ENCODE measurements around the gene ENTPD6.

Gene ENTPD6

GRCh38 chr20:25211273-25211672, 15.8 kb downstream of the ENTPD6 start:
- TF ChIP-seq SIN3A (IDR thresholded peaks at IDR 0.05; ENCODE audit: borderline replicate concordance, insufficient read depth, low read length) = no peak
- TF ChIP-seq FOXP2 (optimal IDR thresholded peaks at IDR 0.05; ENCODE audit: borderline replicate concordance, extremely low read depth, extremely low read length, insufficient read depth) = no peak
- no peak for TF ChIP-seq POLR2AphosphoS5 (IDR thresholded peaks at IDR 0.05; ENCODE audit: low read depth, low read length)
- TF ChIP-seq TAF1 (IDR thresholded peaks at IDR 0.05; ENCODE audit: borderline replicate concordance, insufficient read depth, low read length) = no peak
- no peak for TF ChIP-seq REST (IDR thresholded peaks at IDR 0.05; ENCODE audit: insufficient read depth in 1 of 2, low read depth in 2 of 2, low read length in 2 of 2)

GRCh38 chr20:25212242-25212641, 16.7 kb downstream of the ENTPD6 start:
- TF ChIP-seq TAF1 (IDR thresholded peaks at IDR 0.05; ENCODE audit: borderline replicate concordance, insufficient read depth, low read length) (no peak), REST (IDR thresholded peaks at IDR 0.05; ENCODE audit: insufficient read depth in 1 of 2, low read depth in 2 of 2, low read length in 2 of 2) (no peak), SIN3A (IDR thresholded peaks at IDR 0.05; ENCODE audit: borderline replicate concordance, insufficient read depth, low read length) (no peak)

DNA sequence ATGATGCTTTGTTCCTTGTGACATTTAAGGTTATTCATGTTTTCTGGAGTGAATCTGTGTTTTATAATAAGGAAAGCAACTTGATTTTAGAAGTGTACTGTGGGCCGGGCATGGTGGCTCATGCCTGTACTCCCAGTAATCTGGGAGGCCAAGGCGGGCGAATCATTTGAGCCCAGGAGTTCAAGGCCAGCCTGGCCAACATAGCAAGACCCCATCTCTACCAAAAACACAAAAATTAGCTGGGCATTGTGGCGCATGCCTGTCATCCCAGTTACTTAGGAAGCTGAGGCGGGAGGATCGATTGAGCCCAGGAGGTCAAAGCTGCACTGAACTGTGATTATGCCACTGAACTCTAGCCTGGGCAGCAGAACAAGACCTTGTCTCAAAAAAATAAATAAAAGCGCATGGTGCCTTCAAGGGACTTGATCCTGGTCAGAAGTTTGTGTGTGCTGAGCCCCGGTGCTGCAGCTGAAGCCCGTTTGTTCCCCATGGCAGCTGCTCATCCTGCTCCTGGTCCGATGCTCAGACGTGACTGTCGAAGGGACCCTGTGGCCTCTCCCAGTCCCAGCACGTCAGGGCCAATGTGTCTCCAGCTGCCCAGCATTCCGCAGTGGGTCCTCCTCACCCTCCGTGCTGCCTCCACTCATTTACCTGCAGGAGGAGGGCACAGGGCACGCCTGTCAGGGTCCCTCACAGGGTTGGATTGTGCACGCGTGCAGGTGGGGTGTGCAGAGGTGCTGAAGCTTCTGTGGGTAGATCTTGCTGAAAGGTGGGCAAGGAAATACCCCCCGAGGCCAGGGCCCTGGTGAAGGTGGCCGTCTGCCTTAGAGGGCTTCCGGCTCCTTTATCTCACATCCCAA, 18.3 kb downstream of the ENTPD6 start:
- TF ChIP-seq REST (IDR thresholded peaks at IDR 0.05; ENCODE audit: insufficient read depth in 1 of 2, low read depth in 2 of 2, low read length in 2 of 2) = no peak
- no peak for TF ChIP-seq TAF1 (IDR thresholded peaks at IDR 0.05; ENCODE audit: borderline replicate concordance, insufficient read depth, low read length)
- no peak for TF ChIP-seq POLR2AphosphoS5 (IDR thresholded peaks at IDR 0.05; ENCODE audit: low read depth, low read length)
- no peak for TF ChIP-seq FOXP2 (optimal IDR thresholded peaks at IDR 0.05; ENCODE audit: borderline replicate concordance, extremely low read depth, extremely low read length, insufficient read depth)
- no peak for TF ChIP-seq SIN3A (IDR thresholded peaks at IDR 0.05; ENCODE audit: borderline replicate concordance, insufficient read depth, low read length)

DNA sequence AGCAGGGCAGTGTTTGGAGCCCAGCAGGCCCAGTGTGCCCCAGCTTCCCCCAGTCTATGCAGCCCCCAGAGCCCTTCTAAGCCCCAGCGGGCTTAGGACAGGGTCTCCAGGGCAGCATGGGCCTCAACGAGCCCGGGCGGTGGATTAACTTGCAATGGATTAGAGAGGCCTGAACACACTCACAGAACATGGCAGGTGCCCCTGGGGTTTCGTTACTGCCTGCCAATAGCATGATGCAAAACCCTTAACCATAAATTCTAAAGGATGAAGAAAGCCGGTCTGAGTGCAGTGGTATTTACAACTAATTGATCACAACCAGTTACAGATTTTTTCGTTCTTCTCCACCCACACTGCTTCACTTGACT, 18.9 kb downstream of the ENTPD6 start:
- no peak for TF ChIP-seq FOXP2 (optimal IDR thresholded peaks at IDR 0.05; ENCODE audit: borderline replicate concordance, extremely low read depth, extremely low read length, insufficient read depth)
- no peak for TF ChIP-seq TAF1 (IDR thresholded peaks at IDR 0.05; ENCODE audit: borderline replicate concordance, insufficient read depth, low read length)
- no peak for TF ChIP-seq REST (IDR thresholded peaks at IDR 0.05; ENCODE audit: insufficient read depth in 1 of 2, low read depth in 2 of 2, low read length in 2 of 2)
- no peak for TF ChIP-seq POLR2AphosphoS5 (IDR thresholded peaks at IDR 0.05; ENCODE audit: low read depth, low read length)
- no peak for TF ChIP-seq SIN3A (IDR thresholded peaks at IDR 0.05; ENCODE audit: borderline replicate concordance, insufficient read depth, low read length)
